SK-N-SH (cell line): ENCODE measurements around the gene ADD3.

Experiments
- EP300 ChIP-seq, 2 experiments: IDR thresholded peaks; 2 replicates each; pipeline versions ENCODE4 v1.4.0 to v1.6.1; 2012; ENCODE audit warnings: borderline replicate concordance in 1 of 2, low read depth in 1 of 2, low read length in 1 of 2
- EZH2phosphoT487 ChIP-seq: fragments of 200-600 bp; sonication (generic); IDR thresholded peaks from 2 replicates; pipeline ENCODE4 v1.6.1; 2017; ENCODE audit warnings: low read depth, mixed run types, mild to moderate bottlenecking, antibody characterized with exemption, moderate library complexity, borderline replicate concordance
- JUND ChIP-seq: IDR thresholded peaks from 2 replicates; pipeline ENCODE4 v1.4.0; 2012
- POLR2AphosphoS5 ChIP-seq: IDR thresholded peaks from 2 replicates; pipeline ENCODE4 v1.6.1; 2012; ENCODE audit warnings: low read depth, low read length
- RAD21 ChIP-seq: IDR thresholded peaks from 2 replicates; pipeline ENCODE4 v1.6.1; 2012; ENCODE audit warnings: mild to moderate bottlenecking, low read length
- RFX5 ChIP-seq: IDR thresholded peaks from 2 replicates; pipeline ENCODE4 v1.6.1; 2012; ENCODE audit warnings: mild to moderate bottlenecking, improper control_type of control experiment, low read length
- TEAD4 ChIP-seq: IDR thresholded peaks from 2 replicates; pipeline ENCODE4 v1.4.0; 2012; ENCODE audit warnings: mild to moderate bottlenecking, borderline replicate concordance; ENCODE audit not compliant: insufficient read depth
- YY1 ChIP-seq: IDR thresholded peaks from 2 replicates; pipeline ENCODE4 v1.4.0; 2012; ENCODE audit warnings: low read depth, mild to moderate bottlenecking
- TF ChIP-seq, protein P1 (sequence below): fragments of 200-600 bp; sonication (generic); IDR thresholded peaks from 2 replicates; pipeline ENCODE4 v1.6.1; 2017; ENCODE audit warnings: antibody characterized with exemption, mild to moderate bottlenecking, moderate library complexity
- TF ChIP-seq, protein P2 (sequence below): IDR thresholded peaks from 2 replicates; pipeline ENCODE4 v1.4.0; 2012; ENCODE audit warnings: low read depth

DNA sequence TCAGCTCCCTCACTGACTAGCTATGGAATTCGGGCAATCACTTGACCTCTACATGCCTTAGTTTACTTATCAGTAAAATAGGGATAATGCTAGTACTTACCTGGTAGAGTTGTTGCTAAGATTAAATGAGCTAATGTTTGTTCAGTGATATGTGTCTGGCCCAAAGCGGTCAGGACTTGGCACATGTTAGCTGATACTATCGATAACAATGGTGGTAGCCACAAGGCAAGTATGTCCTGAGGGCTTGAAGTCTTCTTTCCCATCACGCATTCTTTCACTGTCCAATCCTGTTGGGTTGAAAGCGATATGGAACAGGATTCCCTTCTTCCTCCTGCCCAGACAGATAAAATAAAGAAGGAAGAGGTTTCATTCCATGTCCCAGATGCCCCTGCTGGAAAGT, 174.1 kb downstream of the ADD3 start:
- no peak for TF ChIP-seq TEAD4
- TF ChIP-seq, protein P1, sequence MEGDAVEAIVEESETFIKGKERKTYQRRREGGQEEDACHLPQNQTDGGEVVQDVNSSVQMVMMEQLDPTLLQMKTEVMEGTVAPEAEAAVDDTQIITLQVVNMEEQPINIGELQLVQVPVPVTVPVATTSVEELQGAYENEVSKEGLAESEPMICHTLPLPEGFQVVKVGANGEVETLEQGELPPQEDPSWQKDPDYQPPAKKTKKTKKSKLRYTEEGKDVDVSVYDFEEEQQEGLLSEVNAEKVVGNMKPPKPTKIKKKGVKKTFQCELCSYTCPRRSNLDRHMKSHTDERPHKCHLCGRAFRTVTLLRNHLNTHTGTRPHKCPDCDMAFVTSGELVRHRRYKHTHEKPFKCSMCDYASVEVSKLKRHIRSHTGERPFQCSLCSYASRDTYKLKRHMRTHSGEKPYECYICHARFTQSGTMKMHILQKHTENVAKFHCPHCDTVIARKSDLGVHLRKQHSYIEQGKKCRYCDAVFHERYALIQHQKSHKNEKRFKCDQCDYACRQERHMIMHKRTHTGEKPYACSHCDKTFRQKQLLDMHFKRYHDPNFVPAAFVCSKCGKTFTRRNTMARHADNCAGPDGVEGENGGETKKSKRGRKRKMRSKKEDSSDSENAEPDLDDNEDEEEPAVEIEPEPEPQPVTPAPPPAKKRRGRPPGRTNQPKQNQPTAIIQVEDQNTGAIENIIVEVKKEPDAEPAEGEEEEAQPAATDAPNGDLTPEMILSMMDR, result no peak
- no peak for TF ChIP-seq EP300 (IDR thresholded peaks at IDR 0.05; ENCODE audit: borderline replicate concordance in 1 of 2, low read depth in 1 of 2, low read length in 1 of 2)
- TF ChIP-seq YY1, result no peak
- no peak for TF ChIP-seq JUND
- no peak for TF ChIP-seq RAD21
- no peak for TF ChIP-seq RFX5
- no peak for TF ChIP-seq EZH2phosphoT487
- TF ChIP-seq, protein P2, sequence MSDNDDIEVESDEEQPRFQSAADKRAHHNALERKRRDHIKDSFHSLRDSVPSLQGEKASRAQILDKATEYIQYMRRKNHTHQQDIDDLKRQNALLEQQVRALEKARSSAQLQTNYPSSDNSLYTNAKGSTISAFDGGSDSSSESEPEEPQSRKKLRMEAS, result no peak
- TF ChIP-seq POLR2AphosphoS5, result no peak
